ENCODE results near the gene HNRNPH2.

HNRNPH2 gene

GRCh38 chrX:101362757-101363156 is 45.3 kb upstream of the HNRNPH2 start:
- Histone ChIP-seq H3K9me3 (ENCODE audit: severe bottlenecking) (no peaks in the 10 kb centered on the region), H3K27me3 (ENCODE audit: insufficient read depth, poor library complexity, severe bottlenecking) (no peaks in the 10 kb centered on the region), H3K36me3 (ENCODE audit: low read depth) (no peaks in the 10 kb centered on the region), H3K4me3 (ENCODE audit: severe bottlenecking) (no peak overlapping the region), H3K4me1 (ENCODE audit: insufficient read depth, poor library complexity, severe bottlenecking) (no peaks in the 10 kb centered on the region), H3K27ac (ENCODE audit: poor library complexity, severe bottlenecking) (no peak overlapping the region)
- no peak for TF ChIP-seq CTCF (IDR thresholded peaks at IDR 0.05; ENCODE audit: poor library complexity, severe bottlenecking)
- DNase-seq (ENCODE audit: low spot score), result no peak
- no peak for ATAC-seq (ENCODE audit: low read depth)

- Histone ChIP-seq H3K9me3 (ENCODE audit: severe bottlenecking) (no peaks in the 10 kb centered on the region), H3K4me1 (ENCODE audit: insufficient read depth, poor library complexity, severe bottlenecking) (no peaks in the 10 kb centered on the region), H3K27ac (ENCODE audit: poor library complexity, severe bottlenecking) (no peak overlapping the region), H3K4me3 (ENCODE audit: severe bottlenecking) (no peak overlapping the region), H3K27me3 (ENCODE audit: insufficient read depth, poor library complexity, severe bottlenecking) (no peaks in the 10 kb centered on the region), H3K36me3 (ENCODE audit: low read depth) (no peaks in the 10 kb centered on the region)
- no peak for ATAC-seq (ENCODE audit: low read depth)
- no peak for DNase-seq (ENCODE audit: low spot score)
- no peak for TF ChIP-seq CTCF (IDR thresholded peaks at IDR 0.05; ENCODE audit: poor library complexity, severe bottlenecking)
Measured at GRCh38 chrX:101365301-101365795, 42.7 kb upstream of the HNRNPH2 start.

- no peak for TF ChIP-seq CTCF (IDR thresholded peaks at IDR 0.05; ENCODE audit: poor library complexity, severe bottlenecking)
- Histone ChIP-seq H3K36me3 (ENCODE audit: low read depth) (no peaks in the 10 kb centered on the region), H3K9me3 (ENCODE audit: severe bottlenecking) (no peaks in the 10 kb centered on the region), H3K27ac (ENCODE audit: poor library complexity, severe bottlenecking) (no peak overlapping the region), H3K4me3 (ENCODE audit: severe bottlenecking) (no peak overlapping the region), H3K27me3 (ENCODE audit: insufficient read depth, poor library complexity, severe bottlenecking) (no peaks in the 10 kb centered on the region), H3K4me1 (ENCODE audit: insufficient read depth, poor library complexity, severe bottlenecking) (no peaks in the 10 kb centered on the region)
- ATAC-seq (ENCODE audit: low read depth) (no peak), DNase-seq (ENCODE audit: low spot score) (no peak)
Measured at GRCh38 chrX:101368800-101369199, 39.2 kb upstream of the HNRNPH2 start.

GRCh38 chrX:101369687-101370086 is 38.3 kb upstream of the HNRNPH2 start:
- Histone ChIP-seq H3K9me3 (ENCODE audit: severe bottlenecking) (no peaks in the 10 kb centered on the region), H3K36me3 (ENCODE audit: low read depth) (no peaks in the 10 kb centered on the region), H3K27ac (ENCODE audit: poor library complexity, severe bottlenecking) (no peak overlapping the region), H3K4me1 (ENCODE audit: insufficient read depth, poor library complexity, severe bottlenecking) (no peaks in the 10 kb centered on the region), H3K27me3 (ENCODE audit: insufficient read depth, poor library complexity, severe bottlenecking) (no peaks in the 10 kb centered on the region), H3K4me3 (ENCODE audit: severe bottlenecking) (no peak overlapping the region)
- no peak for DNase-seq (ENCODE audit: low spot score)
- no peak for TF ChIP-seq CTCF (IDR thresholded peaks at IDR 0.05; ENCODE audit: poor library complexity, severe bottlenecking)
- no peak for ATAC-seq (ENCODE audit: low read depth)

GRCh38 chrX:101370888-101371504 is 37.0 kb upstream of the HNRNPH2 start:
- DNase-seq (ENCODE audit: low spot score), result no peak
- no peak for TF ChIP-seq CTCF (IDR thresholded peaks at IDR 0.05; ENCODE audit: poor library complexity, severe bottlenecking)
- no peak overlapping the region for H3K4me3 ChIP-seq (ENCODE audit: severe bottlenecking)
- no peaks in the 10 kb centered on the region for H3K27me3 ChIP-seq (ENCODE audit: insufficient read depth, poor library complexity, severe bottlenecking)
- ATAC-seq (ENCODE audit: low read depth), result no peak
- no peaks in the 10 kb centered on the region for H3K4me1 ChIP-seq (ENCODE audit: insufficient read depth, poor library complexity, severe bottlenecking)
- H3K36me3 ChIP-seq (ENCODE audit: low read depth), result no peaks in the 10 kb centered on the region
- no peaks in the 10 kb centered on the region for H3K9me3 ChIP-seq (ENCODE audit: severe bottlenecking)
- H3K27ac ChIP-seq (ENCODE audit: poor library complexity, severe bottlenecking), result no peak overlapping the region

All from RWPE2 (cell line).